Measurements from ENCODE around the gene CNGA1.

GRCh38 chr4:48041535-48042137 is 25.2 kb upstream of the CNGA1 start:
- TF ChIP-seq ATF2 (tag by site-specific recombination; IDR thresholded peaks at IDR 0.05; ENCODE audit: low read depth): no peak
- no peak for TF ChIP-seq ZNF18 (tag by site-specific recombination; IDR thresholded peaks at IDR 0.05)
- no peak for TF ChIP-seq ZNF23 (tag by site-specific recombination; IDR thresholded peaks at IDR 0.05; ENCODE audit: borderline replicate concordance)
- TF ChIP-seq ZNF692 (tag by site-specific recombination; IDR thresholded peaks at IDR 0.05): no peak
- TF ChIP-seq TCF7L2 (IDR thresholded peaks at IDR 0.05; ENCODE audit: borderline replicate concordance, low read depth, low read length): no peak
- TF ChIP-seq ZXDB (tag by site-specific recombination; IDR thresholded peaks at IDR 0.05): no peak
- TF ChIP-seq CTCF (tag by site-specific recombination; IDR thresholded peaks at IDR 0.05): no peak
- TF ChIP-seq REST (tag by site-specific recombination; IDR thresholded peaks at IDR 0.05): no peak
- TF ChIP-seq ZNF37A (tag by site-specific recombination; IDR thresholded peaks at IDR 0.05): no peak
- TF ChIP-seq ZNF654 (tag by site-specific recombination; IDR thresholded peaks at IDR 0.05; ENCODE audit: low read depth): no peak
- TF ChIP-seq ZNF747 (tag by site-specific recombination; IDR thresholded peaks at IDR 0.05): no peak

Measured in HEK293 (cell line).